ENCODE results near the gene NARS2. TPM values are rescaled to one million over a fixed set of nuclear protein-coding genes. Genes with fewer than 3 reads are reported as not detected.
"Not testable (repeated sequence)": the region's sequence is repeated elsewhere in the genome, so short reads cannot be mapped to it uniquely, and the experiment has no call there.

NARS2 gene
- total RNA-seq, 2 experiments from 2014 or later: 25.7 to 32.3 TPM

DNA sequence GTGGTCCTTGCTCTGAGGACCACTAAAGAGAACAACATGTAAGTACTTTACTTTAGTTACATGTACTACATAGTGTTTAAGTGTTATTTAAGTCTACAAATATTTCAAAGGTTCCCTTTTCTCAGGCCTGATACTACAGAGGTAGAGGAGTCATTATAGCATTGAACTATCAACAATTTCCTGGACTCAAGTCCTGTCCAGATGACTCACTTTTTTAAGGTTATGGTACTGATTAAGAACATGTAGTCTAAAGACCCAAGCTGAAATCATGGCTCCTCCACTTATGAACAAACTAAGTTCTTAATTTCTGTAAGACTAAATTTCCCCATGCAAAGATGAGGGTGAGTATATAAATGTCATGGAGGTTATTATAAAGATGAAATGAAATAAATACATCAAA lies 74.7 kb downstream of the NARS2 start:
- no peak overlapping the region for H3K4me3 Mint-ChIP-seq

DNA sequence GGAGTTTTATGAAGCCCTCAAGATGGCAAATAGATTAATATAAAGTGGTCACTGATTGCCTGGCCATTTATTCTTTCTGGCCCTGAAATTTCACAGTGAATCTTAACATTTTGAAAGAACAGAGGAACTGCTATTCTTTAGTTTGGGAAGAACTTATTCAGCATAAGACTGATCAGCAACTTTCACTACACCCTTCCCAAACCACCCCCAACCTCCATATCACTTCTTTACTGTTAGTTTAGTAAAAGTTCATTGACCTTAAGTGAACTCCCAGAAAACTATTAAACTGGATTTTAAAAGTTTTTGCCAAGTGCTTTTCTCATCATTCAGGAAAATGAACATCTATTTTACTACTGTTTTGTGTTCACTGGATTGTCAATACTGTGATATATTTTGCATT lies 77.4 kb downstream of the NARS2 start:
- H3K27me3 Mint-ChIP-seq: no peaks in the 10 kb centered on the region
- H3K9me3 Mint-ChIP-seq: no peaks in the 10 kb centered on the region
- peaks cover 4% of the 10 kb centered on the region for H3K4me1 Mint-ChIP-seq
- H3K4me3 Mint-ChIP-seq: no peak overlapping the region
- DNase-seq: no peak
- H3K27ac Mint-ChIP-seq: no peak overlapping the region
- peaks cover 5% of the 10 kb centered on the region for H3K36me3 Mint-ChIP-seq

More for the DNA sequence above, 74.7 kb downstream of the NARS2 start:
- Mint-ChIP-seq H3K36me3 (peaks cover 7% of the 10 kb centered on the region), H3K9me3 (no peaks in the 10 kb centered on the region), H3K27me3 (no peaks in the 10 kb centered on the region), H3K4me1 (peaks cover 16% of the 10 kb centered on the region), H3K27ac (no peak overlapping the region)
- no peak for DNase-seq

DNA sequence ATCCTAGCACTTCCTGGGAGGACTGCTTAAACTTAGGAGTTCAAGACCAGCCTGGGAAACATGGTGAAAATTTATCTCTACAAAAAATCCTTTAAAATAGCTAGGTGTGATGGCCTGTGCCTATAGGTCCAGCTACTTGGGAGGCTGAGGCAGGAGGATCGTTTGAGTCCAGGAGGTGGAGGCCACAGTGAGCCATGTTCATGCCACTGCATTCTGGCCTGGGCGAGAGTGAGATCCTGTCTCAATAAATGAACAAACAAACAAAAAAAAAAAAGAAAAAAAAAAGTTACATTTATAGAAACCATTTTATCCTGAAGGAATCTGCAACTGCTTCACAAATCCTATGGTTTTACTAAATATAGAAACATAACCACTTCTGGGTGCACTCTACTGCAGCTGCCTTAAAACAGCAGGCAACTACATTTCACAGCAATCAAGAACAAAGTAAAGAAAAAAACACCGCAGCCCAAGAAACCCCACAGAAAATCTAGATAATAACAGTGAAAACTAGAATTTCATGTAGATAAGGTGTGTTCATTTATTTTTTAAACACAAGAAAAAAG lies 81.2 kb downstream of the NARS2 start:
- Mint-ChIP-seq H3K9me3 (no peaks in the 10 kb centered on the region), H3K27ac (no peak overlapping the region), H3K27me3 (no peaks in the 10 kb centered on the region), H3K4me1 (no peaks in the 10 kb centered on the region), H3K36me3 (peaks cover 14% of the 10 kb centered on the region), H3K4me3 (no peak overlapping the region)
- DNase-seq: no peak

DNA sequence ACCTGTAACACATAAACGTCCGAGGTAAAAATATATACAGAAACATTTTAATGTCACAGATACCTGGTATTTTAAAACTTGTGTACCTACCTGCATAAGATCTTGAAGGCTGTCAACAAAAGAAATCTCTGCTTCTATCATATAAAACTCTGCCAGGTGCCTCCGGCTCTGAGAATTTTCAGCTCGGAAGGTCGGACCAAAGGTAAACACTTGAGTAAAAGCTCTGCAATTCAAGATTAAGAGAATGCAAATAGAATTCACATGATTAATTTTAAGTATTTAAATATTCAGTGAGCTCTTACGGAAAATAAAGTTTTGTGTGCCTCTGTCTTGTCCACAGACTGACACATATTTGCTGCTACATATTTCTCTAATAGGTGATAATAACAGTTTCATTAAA lies 81.7 kb downstream of the NARS2 start:
- no peak for DNase-seq
- Mint-ChIP-seq H3K36me3 (peaks cover 14% of the 10 kb centered on the region), H3K9me3 (no peaks in the 10 kb centered on the region), H3K4me3 (no peak overlapping the region), H3K27me3 (no peaks in the 10 kb centered on the region), H3K27ac (no peak overlapping the region), H3K4me1 (no peaks in the 10 kb centered on the region)

DNA sequence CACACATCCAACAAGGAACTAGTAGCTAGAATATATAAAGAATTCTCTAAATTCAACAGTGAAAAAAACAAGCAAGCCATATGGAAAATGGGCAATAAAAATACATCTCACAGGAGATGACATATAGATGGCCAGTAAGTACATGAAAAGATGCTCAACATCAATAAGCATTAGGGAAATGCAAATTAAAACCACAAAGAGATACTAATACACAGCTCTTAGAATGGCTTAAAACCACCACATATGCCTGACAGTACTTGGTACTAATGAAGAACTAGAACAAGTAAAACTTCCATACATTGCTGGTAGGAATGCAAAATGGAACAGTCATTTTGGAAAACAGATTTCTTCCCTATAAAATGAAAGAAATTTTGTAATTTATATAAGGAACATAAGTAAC lies 85.5 kb downstream of the NARS2 start:
- Mint-ChIP-seq H3K36me3 (peaks cover 43% of the 10 kb centered on the region), H3K27ac (no peak overlapping the region), H3K9me3 (peaks cover 2% of the 10 kb centered on the region), H3K27me3 (no peaks in the 10 kb centered on the region), H3K4me3 (no peak overlapping the region), H3K4me1 (no peaks in the 10 kb centered on the region)
- no peak for DNase-seq

DNA sequence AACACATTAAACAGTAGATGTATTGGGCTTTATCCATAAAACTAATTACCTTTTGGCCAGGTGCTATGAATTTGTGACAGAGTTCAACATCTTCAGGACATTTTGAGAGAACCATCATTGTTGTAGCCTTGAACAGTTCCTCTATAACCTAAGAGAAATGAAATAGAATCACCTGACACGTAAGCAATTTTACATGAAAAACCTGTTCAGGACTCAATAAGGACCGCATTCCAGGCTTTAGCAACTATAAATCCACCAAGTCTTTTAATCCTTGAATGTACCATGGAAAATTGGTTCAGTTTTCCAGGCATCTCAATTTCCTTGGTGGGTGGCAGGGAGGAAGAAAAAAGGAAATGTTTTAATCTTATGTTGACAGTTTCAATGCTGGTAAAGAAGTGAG lies 96.1 kb downstream of the NARS2 start:
- no peak for DNase-seq
- H3K9me3 Mint-ChIP-seq: no peaks in the 10 kb centered on the region
- peaks cover 3% of the 10 kb centered on the region for H3K4me1 Mint-ChIP-seq
- no peak overlapping the region for H3K27ac Mint-ChIP-seq
- no peaks in the 10 kb centered on the region for H3K27me3 Mint-ChIP-seq
- H3K4me3 Mint-ChIP-seq: no peak overlapping the region
- peaks cover 39% of the 10 kb centered on the region for H3K36me3 Mint-ChIP-seq

DNA sequence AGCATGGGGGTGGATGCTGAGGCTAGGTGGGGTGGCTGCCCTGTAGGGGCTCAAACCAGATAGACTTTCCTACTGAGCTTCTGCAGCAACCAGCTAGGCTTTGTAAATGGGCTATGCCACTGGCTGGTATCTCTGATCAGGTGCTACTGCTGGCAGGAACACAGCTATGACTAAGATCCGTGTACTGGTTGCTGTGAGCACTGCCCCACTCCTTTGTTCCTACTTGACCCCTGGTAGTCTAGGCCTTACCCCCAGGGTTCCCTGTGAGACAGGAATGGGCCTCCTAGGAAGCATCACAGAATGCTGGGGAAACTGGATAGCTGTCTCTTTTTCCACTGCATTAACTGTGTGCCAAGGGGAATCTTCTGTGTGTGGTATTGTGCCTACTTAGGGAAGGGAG lies 98.6 kb downstream of the NARS2 start:
- Mint-ChIP-seq H3K4me1 (no peaks in the 10 kb centered on the region), H3K27me3 (no peaks in the 10 kb centered on the region), H3K27ac (no peak overlapping the region), H3K36me3 (peaks cover 45% of the 10 kb centered on the region), H3K4me3 (no peak overlapping the region), H3K9me3 (peaks cover 2% of the 10 kb centered on the region)
- DNase-seq: no peak

DNA sequence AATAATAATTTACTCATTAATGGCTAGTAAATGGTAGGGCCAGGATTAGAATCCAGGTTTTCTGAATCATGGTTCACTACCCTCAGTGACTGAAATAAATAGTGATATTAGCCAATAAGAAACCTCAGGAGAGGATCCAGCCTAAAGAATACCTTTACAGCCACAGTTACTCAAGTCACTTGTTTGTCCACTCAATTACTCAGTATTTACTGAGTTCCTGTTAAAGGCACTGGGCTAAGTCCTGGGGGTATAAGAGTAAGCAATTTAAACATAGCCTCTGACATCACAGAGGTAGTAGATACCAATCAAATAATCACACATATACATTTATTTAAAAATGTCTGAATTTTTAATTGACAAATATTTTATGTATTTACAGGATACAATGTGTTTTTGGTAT lies 100.2 kb downstream of the NARS2 start:
- Mint-ChIP-seq H3K4me3 (no peak overlapping the region), H3K27ac (no peak overlapping the region), H3K4me1 (no peaks in the 10 kb centered on the region), H3K27me3 (no peaks in the 10 kb centered on the region), H3K9me3 (peaks cover 2% of the 10 kb centered on the region), H3K36me3 (peaks cover 45% of the 10 kb centered on the region)
- DNase-seq: no peak

DNA sequence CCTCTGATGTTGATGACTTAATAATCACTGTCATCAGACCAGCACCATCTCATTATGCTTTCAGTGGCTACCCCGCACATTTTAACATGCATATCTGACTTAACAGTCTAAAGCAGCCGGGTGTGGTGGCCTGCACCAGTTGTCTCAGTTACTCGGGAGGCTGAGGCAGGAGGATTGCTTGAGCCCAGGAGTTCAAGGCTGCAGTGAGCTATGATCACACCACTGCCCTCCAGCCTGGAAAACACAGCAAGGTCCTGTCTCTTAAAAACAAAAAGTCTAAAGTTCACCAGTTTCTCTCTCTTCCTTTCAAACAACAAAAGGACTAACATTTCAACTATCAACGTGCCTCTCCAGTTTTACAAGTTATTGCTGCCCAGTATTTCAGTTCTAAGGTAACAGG lies 101.8 kb downstream of the NARS2 start:
- Mint-ChIP-seq H3K9me3 (peaks cover 2% of the 10 kb centered on the region), H3K27ac (no peak overlapping the region), H3K36me3 (peaks cover 45% of the 10 kb centered on the region), H3K4me1 (no peaks in the 10 kb centered on the region), H3K27me3 (no peaks in the 10 kb centered on the region), H3K4me3 (no peak overlapping the region)
- no peak for DNase-seq

DNA sequence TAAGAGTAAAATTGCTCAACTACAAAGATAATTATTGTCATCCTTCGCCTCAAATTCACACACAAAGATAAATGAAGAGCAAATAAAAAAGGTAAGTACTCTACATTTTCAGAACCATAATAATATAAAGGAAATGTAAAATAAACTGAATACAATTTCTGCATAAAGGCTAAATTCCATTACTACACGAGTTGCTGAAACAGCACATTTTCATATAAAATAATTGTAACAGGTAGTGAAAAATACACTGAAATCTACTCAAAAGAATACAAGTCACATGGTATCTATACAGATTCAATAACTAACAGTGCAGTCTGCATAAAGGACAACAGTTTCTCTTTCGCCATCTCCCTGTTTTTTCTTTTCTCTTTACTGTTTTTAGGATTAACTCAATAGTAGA lies 102.3 kb downstream of the NARS2 start:
- Mint-ChIP-seq H3K9me3 (peaks cover 2% of the 10 kb centered on the region), H3K4me3 (no peak overlapping the region), H3K27ac (no peak overlapping the region)

DNA sequence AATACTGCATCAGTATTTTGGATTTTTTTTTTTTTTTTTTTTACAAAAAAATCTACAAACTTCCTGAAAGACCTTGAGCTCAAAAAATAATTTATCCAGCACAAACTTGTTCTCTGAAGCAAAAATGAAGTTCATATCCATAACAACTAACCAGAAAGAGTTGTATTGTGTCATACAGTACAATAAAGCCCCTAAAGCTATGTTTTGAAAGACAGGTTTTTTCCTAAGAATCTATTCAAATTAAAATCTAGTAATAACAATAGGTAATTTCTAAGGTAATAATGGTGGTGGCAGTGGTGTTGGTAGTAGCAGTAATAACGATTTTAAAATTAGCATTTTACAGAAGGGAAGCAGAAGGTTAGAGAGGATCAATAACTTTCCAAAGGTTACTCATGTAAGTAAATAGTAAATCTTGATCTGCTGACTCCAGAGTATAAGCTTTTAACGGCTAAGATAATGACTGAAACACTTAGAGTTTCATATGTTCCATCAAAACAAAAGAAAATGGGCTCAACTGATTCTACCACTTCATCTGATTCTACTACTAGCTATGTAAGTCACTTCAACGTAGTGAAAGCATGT lies 103.7 kb downstream of the NARS2 start:
- peaks cover 2% of the 10 kb centered on the region for H3K4me1 Mint-ChIP-seq
- H3K27ac Mint-ChIP-seq: no peak overlapping the region
- peaks cover 27% of the 10 kb centered on the region for H3K36me3 Mint-ChIP-seq
- no peak for DNase-seq
- H3K27me3 Mint-ChIP-seq: no peaks in the 10 kb centered on the region
- no peak overlapping the region for H3K4me3 Mint-ChIP-seq
- peaks cover 2% of the 10 kb centered on the region for H3K9me3 Mint-ChIP-seq

More for the DNA sequence above, 102.3 kb downstream of the NARS2 start:
- no peaks in the 10 kb centered on the region for H3K27me3 Mint-ChIP-seq
- peaks cover 41% of the 10 kb centered on the region for H3K36me3 Mint-ChIP-seq
- no peak for DNase-seq
- no peaks in the 10 kb centered on the region for H3K4me1 Mint-ChIP-seq

DNA sequence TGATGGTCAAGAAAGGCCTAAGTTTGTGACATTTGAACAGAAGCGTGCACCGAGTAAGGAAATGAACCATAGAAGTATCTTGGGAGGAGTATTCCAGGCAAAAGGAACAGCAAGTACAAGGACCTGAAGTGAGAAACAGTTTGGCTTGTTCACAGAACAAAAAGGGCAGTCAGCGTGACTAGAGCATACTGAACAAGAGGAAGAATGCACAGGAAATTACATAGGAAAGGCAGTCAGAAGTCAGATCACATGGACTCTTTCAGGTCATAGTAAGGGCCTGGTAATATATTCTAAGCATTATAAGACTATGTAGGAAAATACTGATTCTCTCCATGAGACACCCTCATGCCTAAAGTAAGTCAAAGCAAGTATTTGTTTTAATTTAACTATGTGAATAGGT lies 104.8 kb downstream of the NARS2 start:
- H3K9me3 Mint-ChIP-seq: peaks cover 2% of the 10 kb centered on the region
- no peaks in the 10 kb centered on the region for H3K27me3 Mint-ChIP-seq
- H3K4me3 Mint-ChIP-seq: no peak overlapping the region
- H3K36me3 Mint-ChIP-seq: peaks cover 29% of the 10 kb centered on the region
- peaks cover 8% of the 10 kb centered on the region for H3K4me1 Mint-ChIP-seq
- H3K27ac Mint-ChIP-seq: no peak overlapping the region
- DNase-seq: no peak

DNA sequence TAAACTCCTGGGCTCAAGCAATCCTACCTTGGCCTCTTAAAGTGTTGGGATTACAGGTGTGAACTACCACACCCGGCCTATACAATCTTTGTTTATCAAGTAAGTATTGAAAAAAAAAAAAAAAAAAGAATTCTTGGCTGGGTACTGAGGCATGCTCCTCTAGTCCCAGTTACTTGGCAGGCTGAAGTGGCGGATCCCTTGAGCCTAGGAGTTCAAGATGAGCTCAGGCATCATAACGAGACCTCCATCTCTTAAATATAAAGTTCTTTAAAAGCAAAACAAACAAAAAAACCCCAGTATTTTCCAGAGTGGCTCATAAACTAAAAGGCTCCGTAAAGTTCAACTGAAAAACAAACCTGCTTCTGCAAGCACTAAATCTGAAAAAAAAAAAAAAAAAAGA lies 106.7 kb downstream of the NARS2 start:
- no peaks in the 10 kb centered on the region for H3K27me3 Mint-ChIP-seq
- peaks cover 30% of the 10 kb centered on the region for H3K36me3 Mint-ChIP-seq
- H3K4me3 Mint-ChIP-seq: no peak overlapping the region
- DNase-seq: no peak
- H3K27ac Mint-ChIP-seq: no peak overlapping the region
- H3K9me3 Mint-ChIP-seq: peaks cover 2% of the 10 kb centered on the region
- H3K4me1 Mint-ChIP-seq: peaks cover 16% of the 10 kb centered on the region

DNA sequence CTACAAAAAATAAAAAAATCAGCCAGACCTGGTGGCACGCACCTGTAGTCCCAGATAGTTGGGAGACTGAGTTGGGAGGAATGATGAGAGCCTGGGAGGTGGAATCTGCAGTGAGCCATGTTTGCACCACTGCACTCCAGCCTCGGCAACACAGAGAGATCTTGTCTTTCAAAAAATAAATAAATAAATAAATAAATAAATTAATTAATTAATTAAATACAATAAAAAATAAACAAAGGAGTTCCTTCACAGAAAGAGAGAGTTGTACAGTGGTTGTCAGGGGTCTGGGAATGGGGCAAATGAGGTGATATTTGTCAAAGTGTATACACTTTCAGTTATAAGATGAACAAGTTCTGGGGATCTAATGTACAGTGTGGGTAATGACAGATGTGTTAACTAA lies 107.3 kb downstream of the NARS2 start:
- Mint-ChIP-seq H3K4me3 (no peak overlapping the region), H3K27ac (no peak overlapping the region), H3K27me3 (no peaks in the 10 kb centered on the region), H3K4me1 (peaks cover 16% of the 10 kb centered on the region), H3K36me3 (peaks cover 26% of the 10 kb centered on the region), H3K9me3 (no peaks in the 10 kb centered on the region)
- no peak for DNase-seq

DNA sequence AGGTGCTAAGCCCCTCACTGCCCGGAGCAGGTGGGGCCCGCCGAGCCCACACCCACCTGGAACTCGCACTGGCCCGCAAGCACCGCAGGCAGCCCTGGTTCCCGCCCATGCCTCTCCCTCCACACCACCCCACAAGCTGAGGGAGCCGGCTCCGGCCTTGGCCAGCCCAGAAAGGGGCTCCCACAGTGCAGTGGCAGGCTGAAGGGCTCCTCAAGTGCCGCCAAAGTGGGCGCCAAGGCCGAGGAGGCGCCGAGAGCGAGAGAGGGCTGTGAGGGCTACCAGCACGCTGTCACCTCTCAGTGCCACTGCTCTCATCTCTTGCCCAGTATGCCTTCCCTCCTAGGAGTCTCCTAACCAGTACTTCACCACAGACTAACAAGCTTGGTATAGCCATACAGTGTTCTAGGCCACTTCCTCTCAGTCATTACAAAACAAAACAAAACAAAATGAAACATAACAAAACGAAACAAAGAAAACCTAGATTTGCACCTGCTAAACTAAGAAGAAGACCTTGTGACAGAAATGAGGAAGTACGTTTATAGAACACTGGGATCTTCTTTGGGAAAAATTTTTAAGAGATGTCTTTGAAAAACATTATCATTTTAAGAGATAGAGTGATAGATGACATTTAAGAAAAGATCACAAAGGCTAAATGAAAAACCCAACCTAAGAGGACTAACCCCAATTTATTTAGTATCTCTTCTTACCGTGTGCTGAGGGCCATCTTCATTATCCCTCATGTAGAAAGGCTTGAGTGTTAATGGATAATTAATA lies 109.3 kb downstream of the NARS2 start:
- Mint-ChIP-seq H3K4me1 (peaks cover 19% of the 10 kb centered on the region), H3K27ac (peak overlapping the region; percentile 69), H3K36me3 (peaks cover 25% of the 10 kb centered on the region), H3K4me3 (no peak overlapping the region), H3K9me3 (no peaks in the 10 kb centered on the region), H3K27me3 (no peaks in the 10 kb centered on the region)
- peak; percentile 22 for DNase-seq

DNA sequence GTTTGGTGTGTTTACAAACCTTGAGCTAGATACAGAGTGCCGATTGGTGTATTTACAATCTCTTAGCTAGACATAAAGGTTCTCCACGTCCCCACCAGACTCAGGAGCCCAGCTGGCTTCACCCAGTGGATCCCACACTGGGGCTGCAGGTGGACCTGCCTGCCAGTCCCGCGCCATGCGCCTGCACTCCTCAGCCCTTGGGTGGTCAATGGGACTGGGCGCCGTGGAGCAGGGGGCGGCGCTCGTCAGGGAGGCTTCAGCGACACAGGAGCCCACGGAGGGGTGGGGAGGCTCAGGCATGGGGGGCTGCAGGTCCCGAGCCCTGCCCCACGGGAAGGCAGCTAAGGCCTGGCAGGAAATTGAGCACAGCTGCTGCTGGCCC lies 109.9 kb downstream of the NARS2 start:
- not testable (repeated sequence) for H3K27ac Mint-ChIP-seq, H3K4me3 Mint-ChIP-seq

More for the DNA sequence above, 109.9 kb downstream of the NARS2 start:
- not testable (repeated sequence) for H3K9me3 Mint-ChIP-seq, H3K27me3 Mint-ChIP-seq, DNase-seq
- Mint-ChIP-seq H3K36me3 (peaks cover 31% of the 10 kb centered on the region), H3K4me1 (peaks cover 20% of the 10 kb centered on the region)
